Fibroblast of lung (primary cell): ENCODE results near the gene GNAI1.

ENCODE experiments used
- CTCF ChIP-seq, 2 donors: IDR thresholded peaks in 1 of 2; conservative IDR thresholded peaks in 1 of 2; 1 replicate in 1 of 2; 2 replicates in 1 of 2; pipeline ENCODE4 v1.5.1; 2011 to 2012; ENCODE audit warnings: low read length in 2 of 2, control low read depth in 1 of 2, inconsistent platforms in 1 of 2, low read depth in 1 of 2, mild to moderate bottlenecking in 1 of 2
- EZH2 ChIP-seq: IDR thresholded peaks from 2 replicates; pipeline ENCODE4 v1.5.1; 2012; ENCODE audit warnings: low read length, control low read depth, mild to moderate bottlenecking; ENCODE audit errors: missing control alignments

GRCh38 chr7:80150611-80151273 lies 16.1 kb downstream of the GNAI1 start:
- no peak for TF ChIP-seq CTCF (conservative IDR thresholded peaks at IDR 0.05 in 1 of 2, IDR thresholded peaks at IDR 0.05 in 1 of 2; ENCODE audit: low read depth in 1 of 2, low read length in 2 of 2)
- no peak for TF ChIP-seq EZH2
